ENCODE measurements around the gene TRIM41.

TRIM41 gene

GRCh38 chr5:181190711-181191525, 32.2 kb upstream of the TRIM41 start (continued):
- TF ChIP-seq KLF10 (tag by site-specific recombination; IDR thresholded peaks at IDR 0.05), result 0 out of 2 replicates have a peak, but pooled peaks have one; percentile 14
- TF ChIP-seq, protein P1, sequence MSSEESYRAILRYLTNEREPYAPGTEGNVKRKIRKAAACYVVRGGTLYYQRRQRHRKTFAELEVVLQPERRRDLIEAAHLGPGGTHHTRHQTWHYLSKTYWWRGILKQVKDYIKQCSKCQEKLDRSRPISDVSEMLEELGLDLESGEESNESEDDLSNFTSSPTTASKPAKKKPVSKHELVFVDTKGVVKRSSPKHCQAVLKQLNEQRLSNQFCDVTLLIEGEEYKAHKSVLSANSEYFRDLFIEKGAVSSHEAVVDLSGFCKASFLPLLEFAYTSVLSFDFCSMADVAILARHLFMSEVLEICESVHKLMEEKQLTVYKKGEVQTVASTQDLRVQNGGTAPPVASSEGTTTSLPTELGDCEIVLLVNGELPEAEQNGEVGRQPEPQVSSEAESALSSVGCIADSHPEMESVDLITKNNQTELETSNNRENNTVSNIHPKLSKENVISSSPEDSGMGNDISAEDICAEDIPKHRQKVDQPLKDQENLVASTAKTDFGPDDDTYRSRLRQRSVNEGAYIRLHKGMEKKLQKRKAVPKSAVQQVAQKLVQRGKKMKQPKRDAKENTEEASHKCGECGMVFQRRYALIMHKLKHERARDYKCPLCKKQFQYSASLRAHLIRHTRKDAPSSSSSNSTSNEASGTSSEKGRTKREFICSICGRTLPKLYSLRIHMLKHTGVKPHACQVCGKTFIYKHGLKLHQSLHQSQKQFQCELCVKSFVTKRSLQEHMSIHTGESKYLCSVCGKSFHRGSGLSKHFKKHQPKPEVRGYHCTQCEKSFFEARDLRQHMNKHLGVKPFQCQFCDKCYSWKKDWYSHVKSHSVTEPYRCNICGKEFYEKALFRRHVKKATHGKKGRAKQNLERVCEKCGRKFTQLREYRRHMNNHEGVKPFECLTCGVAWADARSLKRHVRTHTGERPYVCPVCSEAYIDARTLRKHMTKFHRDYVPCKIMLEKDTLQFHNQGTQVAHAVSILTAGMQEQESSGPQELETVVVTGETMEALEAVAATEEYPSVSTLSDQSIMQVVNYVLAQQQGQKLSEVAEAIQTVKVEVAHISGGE (tag by site-specific recombination; conservative IDR thresholded peaks at IDR 0.05; ENCODE audit: low read depth), result peak; percentile 60
- TF ChIP-seq ZSCAN16 (tag by site-specific recombination; IDR thresholded peaks at IDR 0.05), result peak; percentile 60; the same call in 1 of the 2 replicates
- 0 out of 2 replicates have a peak, but pooled peaks have one; percentile 21 for TF ChIP-seq ZNF423 (tag by site-specific recombination; IDR thresholded peaks at IDR 0.05)
- TF ChIP-seq ZNF2 (tag by site-specific recombination; IDR thresholded peaks at IDR 0.05), result peak; percentile 79; the same call in 1 of the 2 replicates
- no peak for TF ChIP-seq ZNF24 (tag by site-specific recombination; IDR thresholded peaks at IDR 0.05)
- 0 out of 2 replicates have a peak, but pooled peaks have one; percentile 25 for TF ChIP-seq ZNF785 (tag by site-specific recombination; IDR thresholded peaks at IDR 0.05)
- TF ChIP-seq ZBTB17 (tag by site-specific recombination; IDR thresholded peaks at IDR 0.05), result no peak; the same call in 1 of the 2 replicates
- TF ChIP-seq ZNF18 (tag by site-specific recombination; IDR thresholded peaks at IDR 0.05), result no peak
- TF ChIP-seq ZNF558 (tag by site-specific recombination; IDR thresholded peaks at IDR 0.05), result no peak
- TF ChIP-seq ZNF658 (tag by site-specific recombination; IDR thresholded peaks at IDR 0.05), result no peak
- 0 out of 2 replicates have a peak, but pooled peaks have one; percentile 22 for TF ChIP-seq TRIM28 (IDR thresholded peaks at IDR 0.05; ENCODE audit: borderline replicate concordance, low read length)
- TF ChIP-seq, protein P2, sequence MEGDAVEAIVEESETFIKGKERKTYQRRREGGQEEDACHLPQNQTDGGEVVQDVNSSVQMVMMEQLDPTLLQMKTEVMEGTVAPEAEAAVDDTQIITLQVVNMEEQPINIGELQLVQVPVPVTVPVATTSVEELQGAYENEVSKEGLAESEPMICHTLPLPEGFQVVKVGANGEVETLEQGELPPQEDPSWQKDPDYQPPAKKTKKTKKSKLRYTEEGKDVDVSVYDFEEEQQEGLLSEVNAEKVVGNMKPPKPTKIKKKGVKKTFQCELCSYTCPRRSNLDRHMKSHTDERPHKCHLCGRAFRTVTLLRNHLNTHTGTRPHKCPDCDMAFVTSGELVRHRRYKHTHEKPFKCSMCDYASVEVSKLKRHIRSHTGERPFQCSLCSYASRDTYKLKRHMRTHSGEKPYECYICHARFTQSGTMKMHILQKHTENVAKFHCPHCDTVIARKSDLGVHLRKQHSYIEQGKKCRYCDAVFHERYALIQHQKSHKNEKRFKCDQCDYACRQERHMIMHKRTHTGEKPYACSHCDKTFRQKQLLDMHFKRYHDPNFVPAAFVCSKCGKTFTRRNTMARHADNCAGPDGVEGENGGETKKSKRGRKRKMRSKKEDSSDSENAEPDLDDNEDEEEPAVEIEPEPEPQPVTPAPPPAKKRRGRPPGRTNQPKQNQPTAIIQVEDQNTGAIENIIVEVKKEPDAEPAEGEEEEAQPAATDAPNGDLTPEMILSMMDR (tag by site-specific recombination; IDR thresholded peaks at IDR 0.05), result peak; percentile 74
- TF ChIP-seq PRDM1 (tag by site-specific recombination; IDR thresholded peaks at IDR 0.05), result peak; percentile 79; the same call in 1 of the 2 replicates
- TF ChIP-seq ZEB2 (tag by site-specific recombination; IDR thresholded peaks at IDR 0.05), result 0 out of 2 replicates have a peak, but pooled peaks have one; percentile 68
- TF ChIP-seq ZBTB48 (tag by site-specific recombination; IDR thresholded peaks at IDR 0.05), result 0 out of 2 replicates have a peak, but pooled peaks have one; percentile 18

DNA sequence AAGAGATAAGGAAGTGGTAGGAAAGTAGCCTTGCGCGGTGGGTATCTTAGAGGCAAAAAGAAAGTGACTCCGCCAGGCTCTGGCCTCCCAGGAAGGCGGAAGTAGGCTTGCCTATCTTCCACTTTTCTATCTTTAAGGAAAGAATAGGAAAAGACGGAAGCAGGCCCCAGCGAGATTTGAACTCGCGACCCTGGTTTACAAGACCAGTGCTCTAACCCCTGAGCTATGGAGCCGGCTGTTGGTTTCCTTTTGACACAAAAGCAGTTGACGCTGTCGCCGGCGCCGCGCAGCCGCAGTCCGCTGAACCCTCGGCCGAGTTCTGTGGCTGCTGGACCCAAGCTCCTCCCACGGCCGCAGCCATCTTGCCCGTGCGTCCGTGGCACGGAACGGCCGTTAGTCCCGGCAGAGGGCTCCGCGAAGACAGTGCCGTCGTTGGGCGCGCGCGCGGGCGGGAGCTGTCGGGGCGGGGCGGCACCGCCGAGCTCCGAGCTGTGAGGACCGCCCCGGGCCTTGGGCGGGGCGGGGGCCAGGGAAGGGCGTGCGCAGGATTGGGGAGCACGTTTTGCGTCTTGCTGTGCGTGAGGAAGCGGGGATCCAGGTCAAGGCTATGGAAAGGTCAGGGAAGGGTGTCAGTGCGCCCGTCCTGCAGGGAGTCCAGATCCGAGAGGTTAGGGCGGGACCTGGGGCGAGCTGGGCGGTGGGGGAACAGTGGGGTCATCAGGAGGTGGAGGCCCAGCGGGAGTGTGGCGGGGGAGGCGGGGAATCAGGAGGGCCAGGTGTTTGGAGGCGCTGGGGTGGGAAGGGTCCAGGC, 31.4 kb upstream of the TRIM41 start:
- CTCF ChIA-PET, result interaction anchor here (0.8 to 4.1 kb wide), 5 partner anchors 12 to 52 kb away, joined by 4 to 27 read pairs (median 11); partner anchors contain the start of genes RACK1 and TRIM7
- H3K27ac ChIP-seq (ENCODE audit: extremely low read depth, low read depth, low read length), result peak overlapping the region; percentile 59; the same call in 1 of the 2 replicates
- no peaks in the 10 kb centered on the region for H3K9me3 ChIP-seq (ENCODE audit: control insufficient read depth, insufficient read depth, low read depth, low read length)
- no peaks in the 10 kb centered on the region for H3K4me1 ChIP-seq (ENCODE audit: control insufficient read depth, insufficient read depth, low read length)
- peak overlapping the region; percentile 75 for H3K4me3 ChIP-seq (ENCODE audit: low read depth, low read length)
- POLR2A ChIA-PET, result interaction anchor here (0.5 to 6.8 kb wide), 17 partner anchors 8 to 73 kb away, joined by 3 to 86 read pairs (median 4); partner anchors contain the start of genes RACK1, TRIM41, TRIM52 and TRIM7
- no peaks in the 10 kb centered on the region for H3K36me3 ChIP-seq (ENCODE audit: control insufficient read depth in 2 of 2, insufficient read depth in 1 of 2, low read length in 2 of 2)
- peak; percentile 86 for TF ChIP-seq ZNF366 (tag by site-specific recombination; conservative IDR thresholded peaks at IDR 0.05)
- no peak for TF ChIP-seq HOXC10 (CRISPR knock-in tag; IDR thresholded peaks at IDR 0.05)
- no peak for TF ChIP-seq ZNF23 (tag by site-specific recombination; IDR thresholded peaks at IDR 0.05; ENCODE audit: borderline replicate concordance)
- TF ChIP-seq ZNF600 (tag by site-specific recombination; IDR thresholded peaks at IDR 0.05), result peak; percentile 38
- no peak for TF ChIP-seq TSHZ1 (tag by site-specific recombination; IDR thresholded peaks at IDR 0.05; ENCODE audit: borderline replicate concordance)
- TF ChIP-seq ZNF24 (tag by site-specific recombination; IDR thresholded peaks at IDR 0.05), result peak; percentile 53; the same call in 1 of the 2 replicates
- TF ChIP-seq MYNN (tag by site-specific recombination; IDR thresholded peaks at IDR 0.05; ENCODE audit: borderline replicate concordance), result no peak
- peak; percentile 12; the same call in 1 of the 2 replicates for TF ChIP-seq ZNF501 (tag by site-specific recombination; IDR thresholded peaks at IDR 0.05)
- no peak for TF ChIP-seq ZNF214 (tag by site-specific recombination; IDR thresholded peaks at IDR 0.05; ENCODE audit: borderline replicate concordance)
